ENCODE data around the gene COL16A1. TPM values are rescaled to one million over a fixed set of nuclear protein-coding genes. Genes with fewer than 3 reads are reported as not detected.
A peak's percentile ranks its signal among the peaks of the same experiment; 100 is the strongest.

COL16A1 gene
- total RNA-seq, 6 donors from 2014 or later: 15.2 to 103 (median 40.7) TPM

GRCh38 chr1:31653717-31654473 lies 49.9 kb downstream of the COL16A1 start:
- H3K4me3 ChIP-seq: no peak overlapping the region
- no peak for ATAC-seq (ENCODE audit: low FRiP score in 2 of 2)
- H3K36me3 ChIP-seq: no peaks in the 10 kb centered on the region
- DNase-seq: no peak
- H3K27me3 ChIP-seq: no peaks in the 10 kb centered on the region
- no peak for TF ChIP-seq POLR2AphosphoS5 (IDR thresholded peaks at IDR 0.05)
- TF ChIP-seq CTCF (IDR thresholded peaks at IDR 0.05): no peak
- no peak for TF ChIP-seq POLR2A (IDR thresholded peaks at IDR 0.05)
- no peak for TF ChIP-seq EP300 (IDR thresholded peaks at IDR 0.05)
- H3K27ac ChIP-seq: no peak overlapping the region
- whole genome bisulfite sequencing, 2 donors: 94 to 96% methylated on average over 8 to 12 of the region's 12 CpGs
- no peaks in the 10 kb centered on the region for H3K4me1 ChIP-seq
- no peaks in the 10 kb centered on the region for H3K9me3 ChIP-seq

GRCh38 chr1:31652891-31653499 lies 50.8 kb downstream of the COL16A1 start:
- ATAC-seq (ENCODE audit: low FRiP score in 2 of 2) (no peak), DNase-seq (peak in 1 of 2 donors; percentile 56)
- Histone ChIP-seq H3K9me3 (no peaks in the 10 kb centered on the region), H3K36me3 (no peaks in the 10 kb centered on the region), H3K4me1 (no peaks in the 10 kb centered on the region), H3K27me3 (no peaks in the 10 kb centered on the region), H3K4me3 (no peak overlapping the region), H3K27ac (no peak overlapping the region)
- WGBS, 2 donors: 61 to 62% methylated on average over 4 of the region's 4 CpGs
- TF ChIP-seq EP300 (IDR thresholded peaks at IDR 0.05) (no peak), POLR2A (IDR thresholded peaks at IDR 0.05) (no peak), POLR2AphosphoS5 (IDR thresholded peaks at IDR 0.05) (no peak)

- DNase-seq: no peak
Observed at GRCh38 chr1:31651766-31652165, 52.1 kb downstream of the COL16A1 start.

GRCh38 chr1:31651089-31651420 lies 52.8 kb downstream of the COL16A1 start:
- DNase-seq (no peak), ATAC-seq (ENCODE audit: low FRiP score in 2 of 2) (no peak)
- H3K4me1 ChIP-seq: no peaks in the 10 kb centered on the region
- H3K27me3 ChIP-seq: no peaks in the 10 kb centered on the region
- WGBS, 2 donors: 13 to 37% methylated on average over 1 of the region's 1 CpG
- H3K27ac ChIP-seq: no peak overlapping the region
- H3K36me3 ChIP-seq: no peaks in the 10 kb centered on the region
- no peak overlapping the region for H3K4me3 ChIP-seq
- TF ChIP-seq EP300 (IDR thresholded peaks at IDR 0.05) (no peak), POLR2A (IDR thresholded peaks at IDR 0.05) (no peak), CTCF (IDR thresholded peaks at IDR 0.05) (no peak), POLR2AphosphoS5 (IDR thresholded peaks at IDR 0.05) (no peak)
- no peaks in the 10 kb centered on the region for H3K9me3 ChIP-seq

More at GRCh38 chr1:31651766-31652165, 52.1 kb downstream of the COL16A1 start:
- H3K4me3 ChIP-seq: no peak overlapping the region
- no peak overlapping the region for H3K27ac ChIP-seq
- no peaks in the 10 kb centered on the region for H3K36me3 ChIP-seq
- no peaks in the 10 kb centered on the region for H3K9me3 ChIP-seq
- TF ChIP-seq CTCF (IDR thresholded peaks at IDR 0.05): no peak
- no peak for TF ChIP-seq POLR2AphosphoS5 (IDR thresholded peaks at IDR 0.05)
- no peak for TF ChIP-seq EP300 (IDR thresholded peaks at IDR 0.05)
- TF ChIP-seq POLR2A (IDR thresholded peaks at IDR 0.05): no peak
- H3K27me3 ChIP-seq: no peaks in the 10 kb centered on the region
- no peaks in the 10 kb centered on the region for H3K4me1 ChIP-seq
- 56 to 58% methylated on average over 6 of the region's 6 CpGs for WGBS, 2 donors
- no peak for ATAC-seq (ENCODE audit: low FRiP score in 2 of 2)

GRCh38 chr1:31650161-31651088 lies 53.4 kb downstream of the COL16A1 start:
- no peak overlapping the region for H3K4me3 ChIP-seq
- H3K36me3 ChIP-seq: no peaks in the 10 kb centered on the region
- ATAC-seq (ENCODE audit: low FRiP score in 2 of 2) (no peak), DNase-seq (no peak)
- no peaks in the 10 kb centered on the region for H3K27me3 ChIP-seq
- H3K4me1 ChIP-seq: peaks cover 4 to 5% (median 5%) of the 10 kb centered on the region in 4 donors
- no peak overlapping the region for H3K27ac ChIP-seq
- no peaks in the 10 kb centered on the region for H3K9me3 ChIP-seq
- WGBS, 2 donors: 77 to 81% methylated on average over 9 of the region's 9 CpGs
- TF ChIP-seq EP300 (IDR thresholded peaks at IDR 0.05) (no peak), POLR2A (IDR thresholded peaks at IDR 0.05) (no peak), CTCF (IDR thresholded peaks at IDR 0.05) (no peak), POLR2AphosphoS5 (IDR thresholded peaks at IDR 0.05) (no peak)
